ENCODE measurements around the gene CDH4. TPM values are rescaled to one million over a fixed set of nuclear protein-coding genes. Genes with fewer than 3 reads are reported as not detected.

CDH4 gene
- total RNA-seq, 2 donors from 2014 or later = 0.05 to 2.2 TPM

GRCh38 chr20:61492065-61492464, 240.0 kb downstream of the CDH4 start:
- H3K36me3 ChIP-seq = no peaks in the 10 kb centered on the region
- no peaks in the 10 kb centered on the region for H3K9me3 ChIP-seq
- H3K27me3 ChIP-seq (replicated peaks; ENCODE audit: insufficient read depth) = peaks cover 7% of the 10 kb centered on the region
- TF ChIP-seq CTCF (IDR thresholded peaks at IDR 0.05) = no peak
- TF ChIP-seq POLR2A (IDR thresholded peaks at IDR 0.05) = no peak
- TF ChIP-seq POLR2AphosphoS5 (IDR thresholded peaks at IDR 0.05) = no peak
- no peak for DNase-seq (ENCODE audit: low spot score)
- H3K4me1 ChIP-seq (replicated peaks) = no peaks in the 10 kb centered on the region
- WGBS = 97% methylated on average over 3 of the region's 3 CpGs
- intact Hi-C loops (cut with DNase I) = no loop called here
- no peak overlapping the region for H3K4me3 ChIP-seq
- no peak overlapping the region for H3K27ac ChIP-seq

- H3K9me3 ChIP-seq = no peaks in the 10 kb centered on the region
- no peak for TF ChIP-seq POLR2A (IDR thresholded peaks at IDR 0.05)
- no peak for TF ChIP-seq CTCF (IDR thresholded peaks at IDR 0.05)
- no peak for TF ChIP-seq POLR2AphosphoS5 (IDR thresholded peaks at IDR 0.05)
- no peak overlapping the region for H3K4me3 ChIP-seq
- WGBS = 79% methylated on average over 10 of the region's 10 CpGs
- H3K27me3 ChIP-seq (replicated peaks; ENCODE audit: insufficient read depth) = peaks cover 7% of the 10 kb centered on the region
- no peaks in the 10 kb centered on the region for H3K4me1 ChIP-seq (replicated peaks)
- H3K27ac ChIP-seq = no peak overlapping the region
- no peaks in the 10 kb centered on the region for H3K36me3 ChIP-seq
- DNase-seq (ENCODE audit: low spot score) = no peak
- intact Hi-C loops (cut with DNase I) = no loop called here
These were observed 241.8 kb downstream of the CDH4 start for GRCh38 chr20:61493798-61494305.

- intact Hi-C loops (cut with DNase I) = no loop called here
- no peak for DNase-seq (ENCODE audit: low spot score)
- no peaks in the 10 kb centered on the region for H3K4me1 ChIP-seq (replicated peaks)
- TF ChIP-seq POLR2AphosphoS5 (IDR thresholded peaks at IDR 0.05) (no peak), CTCF (IDR thresholded peaks at IDR 0.05) (no peak), POLR2A (IDR thresholded peaks at IDR 0.05) (no peak)
- 73% methylated on average over 22 of the region's 22 CpGs for WGBS
- no peaks in the 10 kb centered on the region for H3K9me3 ChIP-seq
- no peak overlapping the region for H3K27ac ChIP-seq
- no peak overlapping the region for H3K4me3 ChIP-seq
- no peaks in the 10 kb centered on the region for H3K36me3 ChIP-seq
- H3K27me3 ChIP-seq (replicated peaks; ENCODE audit: insufficient read depth) = peaks cover 7% of the 10 kb centered on the region
These were observed 242.9 kb downstream of the CDH4 start for GRCh38 chr20:61494763-61495575.

- Histone ChIP-seq H3K27me3 (replicated peaks; ENCODE audit: insufficient read depth) (peaks cover 7% of the 10 kb centered on the region), H3K4me3 (no peak overlapping the region), H3K9me3 (no peaks in the 10 kb centered on the region), H3K36me3 (no peaks in the 10 kb centered on the region), H3K4me1 (replicated peaks) (no peaks in the 10 kb centered on the region), H3K27ac (no peak overlapping the region)
- TF ChIP-seq POLR2AphosphoS5 (IDR thresholded peaks at IDR 0.05) = no peak
- TF ChIP-seq CTCF (IDR thresholded peaks at IDR 0.05) = no peak
- no peak for TF ChIP-seq POLR2A (IDR thresholded peaks at IDR 0.05)
- WGBS = 27% methylated on average over 5 of the region's 5 CpGs
- intact Hi-C loops (cut with DNase I) = no loop called here
- no peak for DNase-seq (ENCODE audit: low spot score)
These were observed 245.1 kb downstream of the CDH4 start for GRCh38 chr20:61497029-61497627.

All from prostate gland (tissue), 2 donors.